Measurements from ENCODE around the gene PLLP.

PLLP gene

GRCh38 chr16:57258226-57258909 is 26.1 kb downstream of the PLLP start:
- no peak overlapping the region for H3K27ac ChIP-seq
- TF ChIP-seq CTCF (conservative IDR thresholded peaks at IDR 0.05): no peak

- TF ChIP-seq CTCF (conservative IDR thresholded peaks at IDR 0.05): no peak
- no peak overlapping the region for H3K27ac ChIP-seq
These were observed 26.9 kb downstream of the PLLP start for GRCh38 chr16:57257455-57258070.

GRCh38 chr16:57256601-57257395 is 27.7 kb downstream of the PLLP start:
- no peak for TF ChIP-seq CTCF (conservative IDR thresholded peaks at IDR 0.05)
- H3K27ac ChIP-seq: no peak overlapping the region

- TF ChIP-seq CTCF (conservative IDR thresholded peaks at IDR 0.05): no peak
- H3K27ac ChIP-seq: no peak overlapping the region
These were observed 28.6 kb downstream of the PLLP start for GRCh38 chr16:57255686-57256415.

GRCh38 chr16:57253466-57253865 is 31.0 kb downstream of the PLLP start:
- no peak for TF ChIP-seq CTCF (conservative IDR thresholded peaks at IDR 0.05)
- no peak overlapping the region for H3K27ac ChIP-seq

- H3K27ac ChIP-seq: no peak overlapping the region
- TF ChIP-seq CTCF (conservative IDR thresholded peaks at IDR 0.05): no peak
These were observed 32.2 kb downstream of the PLLP start for GRCh38 chr16:57252148-57252721.

Measured in VCaP (cell line).